Epithelial cell of esophagus (primary cell): ENCODE data around the gene DNASE1L3.
A peak's percentile ranks its signal among the peaks of the same experiment; 100 is the strongest.

ENCODE experiments used
- DNase-seq: peaks from one replicate; pipeline ENCODE4 v3.0.0; 2010; ENCODE audit warnings: low read depth
- H3K4me3 ChIP-seq: 2 replicates; pipeline ENCODE4 v1.5.1; 2011; ENCODE audit warnings: mild to moderate bottlenecking, low read length, control low read depth
- TF ChIP-seq, protein P1 (sequence below): IDR thresholded peaks from 2 replicates; pipeline ENCODE4 v1.5.1; 2011; ENCODE audit warnings: low read depth, mild to moderate bottlenecking, low read length, control low read depth, inconsistent platforms; ENCODE audit not compliant: insufficient read depth; ENCODE audit errors: missing control alignments

The DNASE1L3 gene

DNA sequence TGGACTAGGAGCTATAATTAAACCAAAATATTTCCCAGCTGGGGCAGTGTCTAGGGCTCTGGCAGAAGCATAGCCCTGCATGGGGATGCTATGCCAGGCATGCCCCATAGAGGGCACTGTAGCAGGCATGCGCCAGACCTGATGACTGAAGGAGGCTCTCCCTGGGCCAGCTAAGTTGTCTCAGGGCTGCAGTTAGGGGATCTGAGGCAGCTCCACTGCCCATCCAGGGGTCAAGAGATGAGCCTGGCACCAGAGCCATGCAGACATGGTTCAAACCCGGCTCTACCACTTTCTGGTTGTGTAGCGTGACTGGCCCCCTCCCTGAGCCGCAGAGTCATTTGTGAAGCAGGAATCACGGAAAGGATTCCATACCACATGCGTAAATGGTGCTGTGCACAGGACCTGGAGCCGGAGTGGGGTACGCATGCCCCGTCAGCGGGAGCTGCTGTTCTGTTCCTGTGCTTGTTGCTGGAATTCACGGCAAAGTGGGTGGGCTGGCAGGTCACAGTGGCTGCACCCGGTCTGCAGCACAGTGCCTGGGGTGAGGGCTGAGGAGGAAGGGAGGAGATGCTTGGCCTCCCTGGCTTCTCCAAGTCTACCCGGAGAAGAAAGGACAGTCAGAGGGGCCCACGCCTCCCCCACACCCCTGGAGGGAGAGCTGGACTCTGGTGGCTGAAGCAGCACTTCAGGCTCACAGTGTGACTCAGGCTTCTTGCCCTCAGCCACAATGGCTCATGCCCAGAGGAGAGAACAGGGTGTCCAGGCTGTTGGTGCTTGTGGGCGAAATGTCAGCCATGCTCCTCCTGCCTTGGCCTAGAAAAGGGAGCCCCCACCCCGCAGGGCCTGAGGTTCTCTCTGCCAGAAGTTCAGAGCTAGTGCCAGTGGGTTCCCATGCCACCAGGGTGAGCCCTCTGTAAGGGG, 43.1 kb downstream of the DNASE1L3 start:
- peak; percentile 62 for DNase-seq
- TF ChIP-seq, protein P1, sequence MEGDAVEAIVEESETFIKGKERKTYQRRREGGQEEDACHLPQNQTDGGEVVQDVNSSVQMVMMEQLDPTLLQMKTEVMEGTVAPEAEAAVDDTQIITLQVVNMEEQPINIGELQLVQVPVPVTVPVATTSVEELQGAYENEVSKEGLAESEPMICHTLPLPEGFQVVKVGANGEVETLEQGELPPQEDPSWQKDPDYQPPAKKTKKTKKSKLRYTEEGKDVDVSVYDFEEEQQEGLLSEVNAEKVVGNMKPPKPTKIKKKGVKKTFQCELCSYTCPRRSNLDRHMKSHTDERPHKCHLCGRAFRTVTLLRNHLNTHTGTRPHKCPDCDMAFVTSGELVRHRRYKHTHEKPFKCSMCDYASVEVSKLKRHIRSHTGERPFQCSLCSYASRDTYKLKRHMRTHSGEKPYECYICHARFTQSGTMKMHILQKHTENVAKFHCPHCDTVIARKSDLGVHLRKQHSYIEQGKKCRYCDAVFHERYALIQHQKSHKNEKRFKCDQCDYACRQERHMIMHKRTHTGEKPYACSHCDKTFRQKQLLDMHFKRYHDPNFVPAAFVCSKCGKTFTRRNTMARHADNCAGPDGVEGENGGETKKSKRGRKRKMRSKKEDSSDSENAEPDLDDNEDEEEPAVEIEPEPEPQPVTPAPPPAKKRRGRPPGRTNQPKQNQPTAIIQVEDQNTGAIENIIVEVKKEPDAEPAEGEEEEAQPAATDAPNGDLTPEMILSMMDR, result peak; percentile 97

DNA sequence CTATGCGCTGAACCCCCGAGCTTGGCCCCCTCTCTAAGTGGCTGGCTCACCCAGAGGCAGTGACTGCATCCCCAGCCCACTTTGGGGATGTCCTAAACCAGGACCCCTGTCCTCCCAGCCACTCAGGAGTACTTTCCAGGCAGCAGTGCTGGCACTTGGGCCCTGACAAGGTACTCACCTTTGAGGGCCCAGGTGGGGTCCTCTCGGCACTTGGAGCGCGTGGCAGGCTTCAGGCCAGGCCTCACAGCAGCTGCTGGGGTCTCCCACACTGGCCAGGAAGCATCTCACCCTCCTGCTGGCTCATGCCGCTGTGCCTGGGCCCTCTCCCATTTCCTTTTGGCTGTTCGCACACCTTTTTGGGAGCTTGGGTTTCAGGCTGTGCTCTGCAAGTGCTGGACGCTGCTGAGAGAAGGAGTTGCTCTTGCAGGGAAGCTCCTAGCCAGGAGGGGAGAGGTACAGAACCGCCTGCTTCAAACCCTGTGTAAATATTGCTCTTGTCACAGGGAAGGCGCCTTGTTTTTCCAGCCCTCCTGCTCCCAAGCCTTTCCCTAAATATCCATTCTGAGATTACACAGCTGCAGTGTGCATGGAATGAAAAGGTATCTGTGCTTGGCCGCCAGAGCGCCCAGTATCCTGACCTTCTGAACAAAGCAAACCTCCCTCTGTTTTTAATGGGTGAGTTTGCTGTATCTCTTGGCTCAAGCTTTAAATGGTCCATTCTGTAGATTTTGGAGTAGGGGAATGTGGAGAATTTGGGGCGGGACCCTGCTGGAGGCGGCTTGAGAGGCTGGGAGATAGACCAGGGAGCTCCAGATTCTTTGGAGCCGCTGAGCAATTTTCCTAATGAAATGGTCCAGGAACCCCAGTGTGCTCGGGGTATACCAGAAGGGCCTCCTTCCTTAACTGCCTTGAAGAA, 45.6 kb downstream of the DNASE1L3 start:
- no peak overlapping the region for H3K4me3 ChIP-seq
- TF ChIP-seq, protein P1, result no peak
- no peak for DNase-seq

More for the DNA sequence above, 43.1 kb downstream of the DNASE1L3 start:
- H3K4me3 ChIP-seq, result no peak overlapping the region

DNA sequence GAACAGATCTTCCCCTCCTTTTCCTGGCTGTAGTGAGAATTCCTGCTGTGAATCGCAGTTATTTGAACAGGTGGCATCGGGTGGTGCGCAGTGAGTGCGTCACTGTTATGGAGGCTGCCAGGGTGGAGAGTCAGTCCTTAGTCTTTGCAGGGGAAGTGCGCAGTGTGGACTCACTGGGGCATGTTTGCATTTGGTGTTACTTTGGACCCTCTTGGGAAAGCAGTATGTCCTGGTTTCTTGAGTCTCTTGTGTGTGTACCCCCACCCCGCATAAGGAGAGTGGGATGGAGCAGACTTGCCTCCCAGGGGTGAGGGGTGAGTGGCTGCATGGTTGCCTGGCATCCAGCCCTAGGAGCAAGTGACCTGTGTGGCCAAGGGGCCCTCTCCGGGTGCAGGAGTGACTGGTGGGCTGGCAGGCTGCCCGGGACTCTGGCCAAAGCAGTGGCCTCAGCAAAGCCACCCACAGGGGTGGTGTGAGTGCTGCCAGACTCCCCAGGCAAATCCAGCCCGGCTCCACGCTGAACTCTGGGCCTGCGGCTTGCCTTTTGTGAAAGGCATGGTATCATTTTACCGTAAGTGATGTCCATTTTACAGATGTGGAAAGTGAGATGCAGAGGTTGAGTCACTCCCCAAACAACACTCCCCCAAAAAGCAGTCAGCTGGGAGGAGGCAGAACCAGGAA, 46.4 kb downstream of the DNASE1L3 start:
- TF ChIP-seq, protein P1, result no peak
- no peak for DNase-seq
- H3K4me3 ChIP-seq, result no peak overlapping the region

DNA sequence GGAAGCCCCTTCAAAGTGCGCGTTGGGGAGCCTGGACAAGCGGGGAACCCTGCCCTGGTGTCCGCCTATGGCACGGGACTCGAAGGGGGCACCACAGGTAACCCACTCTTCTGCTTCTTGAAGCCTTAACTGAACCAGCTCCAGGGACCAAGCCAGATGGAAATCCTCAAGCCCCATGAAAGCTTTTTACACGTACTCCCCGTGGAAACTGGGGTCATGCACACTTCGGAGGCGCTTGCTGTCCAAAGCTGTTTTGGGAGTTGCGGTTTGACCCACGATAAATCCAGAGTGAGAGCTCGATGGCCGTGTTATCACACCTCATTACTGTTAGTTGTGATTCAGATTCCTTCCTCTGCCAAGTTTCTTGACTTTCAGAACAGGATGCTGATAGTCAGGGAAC, 47.5 kb downstream of the DNASE1L3 start:
- TF ChIP-seq, protein P1, result no peak
- no peak for DNase-seq

DNA sequence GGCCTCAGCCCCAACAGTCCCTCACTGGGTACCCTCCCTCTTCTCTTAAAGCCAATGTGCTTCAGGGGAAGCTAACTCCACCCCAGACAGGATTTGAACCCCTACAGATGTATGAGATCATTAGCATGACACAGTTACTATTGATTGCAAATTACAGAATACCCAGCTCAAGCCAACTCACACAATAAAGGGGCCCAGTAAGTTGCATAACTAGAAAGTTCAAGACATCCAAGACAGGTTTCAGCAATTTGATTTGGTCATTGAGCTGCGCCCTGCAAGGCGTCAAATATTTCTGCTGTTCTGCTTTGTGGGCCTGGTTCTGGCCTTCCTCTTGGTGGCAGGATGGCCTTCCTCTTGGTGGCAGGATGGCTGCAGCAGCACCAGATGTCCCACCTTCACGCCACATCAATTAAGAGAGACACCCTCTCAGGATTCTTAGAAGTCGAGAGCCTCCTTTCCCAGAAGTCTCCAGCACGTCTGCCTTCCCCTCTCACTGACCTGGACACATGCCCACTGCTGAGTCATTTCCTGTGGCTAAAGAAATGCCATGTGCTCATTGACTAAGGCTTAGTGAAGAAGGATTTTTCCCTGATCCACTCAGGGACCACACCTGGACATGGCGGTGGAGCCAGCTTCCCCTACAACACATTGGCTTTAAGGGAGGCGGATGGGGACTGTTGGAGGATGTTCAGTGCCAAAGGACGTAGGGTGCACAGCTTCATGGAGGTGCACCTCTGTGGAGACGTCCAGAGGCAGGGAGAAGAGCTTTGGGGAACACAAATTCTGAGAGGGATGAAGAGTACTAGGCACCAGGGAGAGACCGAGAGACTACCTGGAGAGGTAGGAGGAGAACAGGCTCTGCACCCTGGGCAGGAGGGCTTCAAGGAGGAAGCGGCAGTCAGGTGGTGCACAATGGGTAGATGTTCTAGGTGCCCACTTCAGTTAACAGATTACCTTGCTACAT, 49.1 kb downstream of the DNASE1L3 start:
- no peak overlapping the region for H3K4me3 ChIP-seq
- TF ChIP-seq, protein P1, result no peak
- peak; percentile 92 for DNase-seq

More for the DNA sequence above, 47.5 kb downstream of the DNASE1L3 start:
- H3K4me3 ChIP-seq, result no peak overlapping the region

DNA sequence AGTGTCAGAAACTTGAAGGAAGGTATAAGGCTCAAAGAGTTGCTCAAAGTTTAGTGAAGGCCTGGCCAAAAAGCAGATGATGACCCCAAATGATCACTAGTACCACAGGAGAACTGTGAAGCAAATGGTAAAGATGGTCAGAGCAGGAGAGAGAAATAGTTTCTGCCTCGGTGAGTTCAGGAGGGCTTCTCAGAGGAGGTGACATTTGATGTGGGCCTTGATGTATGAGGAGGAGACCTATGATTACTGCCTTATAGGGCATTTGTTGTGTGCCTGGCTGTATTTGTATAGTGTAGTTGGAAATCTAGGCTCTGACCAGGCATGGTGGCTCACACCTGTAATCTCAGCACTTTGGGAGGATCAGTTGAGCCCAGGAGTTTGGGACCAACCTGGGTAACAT, 50.4 kb downstream of the DNASE1L3 start:
- TF ChIP-seq, protein P1, result no peak
- DNase-seq, result no peak
- no peak overlapping the region for H3K4me3 ChIP-seq
